Loucy (cell line): ENCODE measurements around the gene SGMS1.

Source experiments
- EZH2phosphoT487 ChIP-seq: fragments of 200-600 bp; IDR thresholded peaks from 2 replicates; pipeline ENCODE4 v1.6.1; 2018; ENCODE audit warnings: antibody characterized with exemption, mild to moderate bottlenecking, moderate library complexity, borderline replicate concordance
- TF ChIP-seq, protein P1 (sequence below): fragments of 200-600 bp; sonication (generic); conservative IDR thresholded peaks from 2 replicates; pipeline ENCODE4 v1.5.1; 2014; ENCODE audit warnings: mild to moderate bottlenecking, antibody characterized with exemption, low read length

DNA sequence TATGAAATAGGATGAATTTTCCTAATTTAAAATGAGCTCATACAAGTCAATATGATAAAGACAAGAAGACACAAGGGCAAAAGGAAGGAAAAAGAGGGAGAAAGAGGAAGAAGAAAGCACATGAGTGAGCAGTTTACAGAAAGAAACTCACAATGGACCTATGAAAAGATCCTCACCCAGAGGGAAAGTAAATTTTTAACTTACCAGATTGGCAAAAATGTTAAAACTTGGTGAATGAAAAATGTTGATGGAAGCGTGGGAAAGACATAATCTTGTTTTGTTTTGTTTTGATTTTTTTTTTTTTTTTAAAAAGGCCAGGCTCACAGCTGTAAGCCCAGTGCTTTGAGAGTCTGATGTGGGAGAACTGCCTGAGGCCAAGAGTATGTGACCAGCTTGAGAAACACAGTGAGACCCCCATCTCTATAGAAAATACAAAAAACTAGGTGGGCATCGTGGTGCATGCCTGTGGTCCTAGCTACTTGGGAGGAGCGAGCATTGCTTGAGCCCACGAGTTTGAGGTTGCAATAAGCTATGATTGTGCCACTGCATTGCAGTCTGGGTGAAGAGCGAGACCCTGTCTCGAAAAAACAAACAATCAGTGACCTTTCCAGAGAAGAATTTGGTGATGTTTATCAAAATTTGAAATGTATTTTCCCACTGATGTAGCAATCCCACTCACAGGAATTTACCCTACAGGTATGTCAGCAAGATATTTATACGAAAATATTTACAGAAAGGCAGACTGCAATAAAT lies 219.6 kb downstream of the SGMS1 start:
- TF ChIP-seq, protein P1, sequence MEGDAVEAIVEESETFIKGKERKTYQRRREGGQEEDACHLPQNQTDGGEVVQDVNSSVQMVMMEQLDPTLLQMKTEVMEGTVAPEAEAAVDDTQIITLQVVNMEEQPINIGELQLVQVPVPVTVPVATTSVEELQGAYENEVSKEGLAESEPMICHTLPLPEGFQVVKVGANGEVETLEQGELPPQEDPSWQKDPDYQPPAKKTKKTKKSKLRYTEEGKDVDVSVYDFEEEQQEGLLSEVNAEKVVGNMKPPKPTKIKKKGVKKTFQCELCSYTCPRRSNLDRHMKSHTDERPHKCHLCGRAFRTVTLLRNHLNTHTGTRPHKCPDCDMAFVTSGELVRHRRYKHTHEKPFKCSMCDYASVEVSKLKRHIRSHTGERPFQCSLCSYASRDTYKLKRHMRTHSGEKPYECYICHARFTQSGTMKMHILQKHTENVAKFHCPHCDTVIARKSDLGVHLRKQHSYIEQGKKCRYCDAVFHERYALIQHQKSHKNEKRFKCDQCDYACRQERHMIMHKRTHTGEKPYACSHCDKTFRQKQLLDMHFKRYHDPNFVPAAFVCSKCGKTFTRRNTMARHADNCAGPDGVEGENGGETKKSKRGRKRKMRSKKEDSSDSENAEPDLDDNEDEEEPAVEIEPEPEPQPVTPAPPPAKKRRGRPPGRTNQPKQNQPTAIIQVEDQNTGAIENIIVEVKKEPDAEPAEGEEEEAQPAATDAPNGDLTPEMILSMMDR = no peak
- TF ChIP-seq EZH2phosphoT487 = no peak
